Transverse colon (tissue), 4 donors: ENCODE measurements around the gene LRP11. TPM values are rescaled to one million over a fixed set of nuclear protein-coding genes. Genes with fewer than 3 reads are reported as not detected.

Experiments used
- DNase-seq: peaks from one replicate; pipeline ENCODE4 v3.0.0-alpha.2; 2019
- H3K27ac ChIP-seq, 4 donors: fragments of 200-600 bp; sonication (generic); 2 replicates each; pipeline ENCODE4 v1.5.1; 2016 to 2018; ENCODE audit warnings: inconsistent platforms in 4 of 4
- H3K27me3 ChIP-seq: fragments of 200-600 bp; sonication (generic); 2 replicates; pipeline ENCODE4 v1.5.1; 2017; ENCODE audit warnings: inconsistent platforms
- H3K36me3 ChIP-seq, 4 donors: fragments of 200-600 bp; sonication (generic); 2 replicates each; pipeline ENCODE4 v1.5.1; 2017 to 2019; ENCODE audit warnings: inconsistent platforms in 4 of 4
- H3K4me1 ChIP-seq, 4 donors: fragments of 200-600 bp; sonication (generic); 2 replicates each; pipeline ENCODE4 v1.5.1; 2017 to 2020; ENCODE audit warnings: inconsistent platforms in 4 of 4
- H3K4me3 ChIP-seq, 4 donors: fragments of 200-600 bp; sonication (generic); 1 replicate in 1 of 4; 2 replicates in 3 of 4; pipeline versions ENCODE4 v1.5.1 to v1.6.1; 2017 to 2019; ENCODE audit warnings: inconsistent platforms in 4 of 4
- H3K9me3 ChIP-seq, 2 donors: fragments of 200-600 bp; sonication (generic); 2 replicates each; pipeline ENCODE4 v1.5.1; 2017 to 2019; ENCODE audit warnings: inconsistent platforms in 2 of 2
- EP300 ChIP-seq: sonication (generic); formaldehyde crosslinking; IDR thresholded peaks from one replicate; pipeline ENCODE4 v1.6.1; 2017; ENCODE audit warnings: antibody characterized with exemption, low read depth
- POLR2A ChIP-seq: fragments of 450-650 bp; IDR thresholded peaks from one replicate; pipeline ENCODE4 v1.6.1; 2016; ENCODE audit warnings: antibody characterized with exemption, mild to moderate bottlenecking, moderate library complexity
- POLR2AphosphoS5 ChIP-seq, 3 donors: sonication (generic); formaldehyde crosslinking; IDR thresholded peaks; one replicate each; pipeline ENCODE4 v1.6.1; 2016; ENCODE audit warnings: antibody characterized with exemption in 3 of 3
- WGBS, 2 donors: methylation state at CpG; one replicate each; pipeline ENCODE4 v1.1.5; 2018; ENCODE audit warnings: low coverage in 1 of 2; 5-methylcytosine and 5-hydroxymethylcytosine counted together
- in situ Hi-C, 4 donors: fragments of 200-750 bp; cut with MboI; loops; one replicate each; pipeline versions ENCODE4 v1.15.0 to v1.15.1; 2017; ENCODE audit warnings: low sequenced_read_pairs in 3 of 4, low pct_ligation_motif_present in 1 of 4, low pct_unique_long_range_greater_than_20kb in 1 of 4
- intact Hi-C: fragments of 100-400 bp; cut with DNase I; formaldehyde crosslinking; loops from one replicate; pipeline ENCODE4 v1.15.1; 2023; ENCODE audit warnings: low total_unique reads
- total RNA-seq, 4 donors: library from RNA; depleted of rRNA; stranded (reverse); fragments of >200 nt; gene quantifications; one replicate each; pipeline ENCODE4 v1.1.0, GENCODE V29; 2016
- TF ChIP-seq, protein P1 (sequence below), 5 experiments: fragments of 200-600 bp in 3 of 5; fragments of 450-650 bp in 2 of 5; sonication (generic) in 3 of 5; IDR thresholded peaks; 1 replicate in 2 of 5; 2 replicates in 3 of 5; pipeline ENCODE4 v1.5.1; 2016 to 2017; ENCODE audit warnings: antibody characterized with exemption in 5 of 5, inconsistent platforms in 3 of 5, mild to moderate bottlenecking in 2 of 5, moderate library complexity in 1 of 5

The LRP11 gene
- total RNA-seq, 4 donors from 2014 or later, result 2.2 to 50.5 (median 21.2) TPM

GRCh38 chr6:149888093-149888492 is 23.9 kb upstream of the LRP11 start:
- intact Hi-C loops, result no loop called here
- H3K27ac ChIP-seq, result no peak overlapping the region
- TF ChIP-seq POLR2AphosphoS5 (IDR thresholded peaks at IDR 0.05) (no peak), POLR2A (no peak), EP300 (no peak)
- TF ChIP-seq, protein P1, sequence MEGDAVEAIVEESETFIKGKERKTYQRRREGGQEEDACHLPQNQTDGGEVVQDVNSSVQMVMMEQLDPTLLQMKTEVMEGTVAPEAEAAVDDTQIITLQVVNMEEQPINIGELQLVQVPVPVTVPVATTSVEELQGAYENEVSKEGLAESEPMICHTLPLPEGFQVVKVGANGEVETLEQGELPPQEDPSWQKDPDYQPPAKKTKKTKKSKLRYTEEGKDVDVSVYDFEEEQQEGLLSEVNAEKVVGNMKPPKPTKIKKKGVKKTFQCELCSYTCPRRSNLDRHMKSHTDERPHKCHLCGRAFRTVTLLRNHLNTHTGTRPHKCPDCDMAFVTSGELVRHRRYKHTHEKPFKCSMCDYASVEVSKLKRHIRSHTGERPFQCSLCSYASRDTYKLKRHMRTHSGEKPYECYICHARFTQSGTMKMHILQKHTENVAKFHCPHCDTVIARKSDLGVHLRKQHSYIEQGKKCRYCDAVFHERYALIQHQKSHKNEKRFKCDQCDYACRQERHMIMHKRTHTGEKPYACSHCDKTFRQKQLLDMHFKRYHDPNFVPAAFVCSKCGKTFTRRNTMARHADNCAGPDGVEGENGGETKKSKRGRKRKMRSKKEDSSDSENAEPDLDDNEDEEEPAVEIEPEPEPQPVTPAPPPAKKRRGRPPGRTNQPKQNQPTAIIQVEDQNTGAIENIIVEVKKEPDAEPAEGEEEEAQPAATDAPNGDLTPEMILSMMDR (IDR thresholded peaks at IDR 0.05), result no peak

GRCh38 chr6:149887343-149887742 is 23.2 kb upstream of the LRP11 start:
- Histone ChIP-seq H3K27me3 (no peaks in the 10 kb centered on the region), H3K4me3 (no peak overlapping the region), H3K27ac (no peak overlapping the region), H3K36me3 (no peaks in the 10 kb centered on the region), H3K4me1 (no peaks in the 10 kb centered on the region), H3K9me3 (no peaks in the 10 kb centered on the region)
- in situ Hi-C loops, result no loop called here
- TF ChIP-seq EP300 (no peak), POLR2AphosphoS5 (IDR thresholded peaks at IDR 0.05) (no peak), POLR2A (no peak)
- TF ChIP-seq, protein P1 (IDR thresholded peaks at IDR 0.05), result no peak
- intact Hi-C loops, result no loop called here
- 71% methylated on average over 3 of the region's 3 CpGs; no CpG with 5 or more reads in 1 of the 2 donors for WGBS, 2 donors
- DNase-seq, result no peak

More at GRCh38 chr6:149888093-149888492, 23.9 kb upstream of the LRP11 start:
- no peaks in the 10 kb centered on the region for H3K36me3 ChIP-seq
- H3K27me3 ChIP-seq, result no peaks in the 10 kb centered on the region
- 48 to 92% methylated on average over 6 to 9 of the region's 9 CpGs for WGBS, 2 donors
- no peaks in the 10 kb centered on the region for H3K4me1 ChIP-seq
- no peak overlapping the region for H3K4me3 ChIP-seq
- DNase-seq, result peak; percentile 57
- in situ Hi-C loops, result no loop called here
- no peaks in the 10 kb centered on the region for H3K9me3 ChIP-seq

GRCh38 chr6:149885888-149886287 is 21.7 kb upstream of the LRP11 start:
- Histone ChIP-seq H3K4me3 (no peak overlapping the region), H3K27me3 (no peaks in the 10 kb centered on the region), H3K9me3 (no peaks in the 10 kb centered on the region), H3K4me1 (no peaks in the 10 kb centered on the region), H3K36me3 (no peaks in the 10 kb centered on the region), H3K27ac (no peak overlapping the region)
- no peak for DNase-seq
- in situ Hi-C loops (no loop called here), intact Hi-C loops (no loop called here)
- TF ChIP-seq POLR2AphosphoS5 (IDR thresholded peaks at IDR 0.05) (no peak), POLR2A (no peak), EP300 (no peak)
- TF ChIP-seq, protein P1 (IDR thresholded peaks at IDR 0.05), result no peak
- 83 to 84% methylated on average over 3 of the region's 3 CpGs for WGBS, 2 donors

DNA sequence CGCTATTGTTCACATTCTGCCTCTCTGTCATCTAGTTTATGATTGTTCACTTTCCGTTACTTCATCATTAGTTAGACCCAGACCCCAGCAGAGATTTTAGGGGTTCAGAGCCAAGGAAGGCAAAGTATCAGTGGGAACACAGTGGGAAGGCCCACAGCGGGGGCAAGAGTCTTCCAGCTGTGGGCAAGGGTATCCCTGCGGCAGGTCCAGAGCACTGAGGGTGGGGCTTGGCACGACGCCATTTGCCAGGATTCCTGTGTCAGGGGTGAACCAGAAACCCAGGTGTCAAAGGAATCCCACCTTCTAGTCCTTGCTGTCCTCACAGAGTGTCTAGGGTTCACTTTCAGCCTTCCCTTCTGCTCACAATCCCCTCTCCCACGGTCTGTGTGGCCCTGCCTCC is 20.5 kb upstream of the LRP11 start:
- no peak for TF ChIP-seq EP300
- no peak for TF ChIP-seq POLR2AphosphoS5 (IDR thresholded peaks at IDR 0.05)
- TF ChIP-seq POLR2A, result no peak
- TF ChIP-seq, protein P1 (IDR thresholded peaks at IDR 0.05), result no peak
- intact Hi-C loops (no loop called here), in situ Hi-C loops (no loop called here)
- Histone ChIP-seq H3K4me1 (no peaks in the 10 kb centered on the region), H3K4me3 (no peak overlapping the region), H3K9me3 (no peaks in the 10 kb centered on the region), H3K36me3 (no peaks in the 10 kb centered on the region), H3K27ac (no peak overlapping the region), H3K27me3 (no peaks in the 10 kb centered on the region)
- WGBS, 2 donors, result 50 to 87% methylated on average over 1 to 7 of the region's 7 CpGs
- DNase-seq, result no peak
